ENCODE measurements around the gene SERPINA9. TPM values are rescaled to one million over a fixed set of nuclear protein-coding genes. Genes with fewer than 3 reads are reported as not detected.

SERPINA9 gene
- total RNA-seq, 4 donors from 2014 or later = not detected

- no peak overlapping the region for H3K27ac ChIP-seq
- no peaks in the 10 kb centered on the region for H3K4me1 ChIP-seq
- no peak for TF ChIP-seq EP300 (IDR thresholded peaks at IDR 0.05)
- no peak for TF ChIP-seq POLR2A (IDR thresholded peaks at IDR 0.05)
- TF ChIP-seq CTCF (IDR thresholded peaks at IDR 0.05) = no peak
- DNase-seq (ENCODE audit: low spot score in 2 of 2) = no peak
- WGBS, 2 donors = 78 to 81% methylated on average over 3 of the region's 3 CpGs
- no peak overlapping the region for H3K4me3 ChIP-seq
- H3K9me3 ChIP-seq = no peaks in the 10 kb centered on the region
- H3K27me3 ChIP-seq = no peaks in the 10 kb centered on the region
- no peaks in the 10 kb centered on the region for H3K36me3 ChIP-seq
Observed at GRCh38 chr14:94500264-94500663, 24.3 kb upstream of the SERPINA9 start.

- no peaks in the 10 kb centered on the region for H3K27me3 ChIP-seq
- no peaks in the 10 kb centered on the region for H3K36me3 ChIP-seq
- no peak for TF ChIP-seq CTCF (IDR thresholded peaks at IDR 0.05)
- no peak for TF ChIP-seq EP300 (IDR thresholded peaks at IDR 0.05)
- no peak overlapping the region for H3K27ac ChIP-seq
- DNase-seq (ENCODE audit: low spot score in 2 of 2) = no peak
- H3K4me3 ChIP-seq = no peak overlapping the region
- H3K9me3 ChIP-seq = no peaks in the 10 kb centered on the region
- H3K4me1 ChIP-seq = no peaks in the 10 kb centered on the region
- WGBS, 2 donors = 81 to 85% methylated on average over 2 of the region's 2 CpGs
Observed at GRCh38 chr14:94499673-94500072, 23.7 kb upstream of the SERPINA9 start.

- WGBS, 2 donors = 70 to 81% methylated on average over 3 of the region's 3 CpGs
- H3K4me3 ChIP-seq = no peak overlapping the region
- TF ChIP-seq CTCF (IDR thresholded peaks at IDR 0.05) (no peak), EP300 (IDR thresholded peaks at IDR 0.05) (no peak), POLR2A (IDR thresholded peaks at IDR 0.05) (no peak)
Observed at GRCh38 chr14:94498215-94498614, 22.2 kb upstream of the SERPINA9 start.

GRCh38 chr14:94494085-94494484 lies 18.1 kb upstream of the SERPINA9 start:
- no peaks in the 10 kb centered on the region for H3K4me1 ChIP-seq
- no peak for DNase-seq (ENCODE audit: low spot score in 2 of 2)
- H3K27me3 ChIP-seq = no peaks in the 10 kb centered on the region
- no peaks in the 10 kb centered on the region for H3K36me3 ChIP-seq
- H3K9me3 ChIP-seq = no peaks in the 10 kb centered on the region
- WGBS, 2 donors = 53 to 66% methylated on average over 4 of the region's 4 CpGs
- H3K4me3 ChIP-seq = no peak overlapping the region
- no peak for TF ChIP-seq EP300 (IDR thresholded peaks at IDR 0.05)
- no peak for TF ChIP-seq CTCF (IDR thresholded peaks at IDR 0.05)
- TF ChIP-seq POLR2A (IDR thresholded peaks at IDR 0.05) = no peak
- H3K27ac ChIP-seq = no peak overlapping the region

More at GRCh38 chr14:94498215-94498614, 22.2 kb upstream of the SERPINA9 start:
- H3K9me3 ChIP-seq = no peaks in the 10 kb centered on the region
- no peaks in the 10 kb centered on the region for H3K36me3 ChIP-seq
- DNase-seq (ENCODE audit: low spot score in 2 of 2) = no peak
- H3K4me1 ChIP-seq = no peaks in the 10 kb centered on the region
- H3K27me3 ChIP-seq = no peaks in the 10 kb centered on the region
- no peak overlapping the region for H3K27ac ChIP-seq

DNA sequence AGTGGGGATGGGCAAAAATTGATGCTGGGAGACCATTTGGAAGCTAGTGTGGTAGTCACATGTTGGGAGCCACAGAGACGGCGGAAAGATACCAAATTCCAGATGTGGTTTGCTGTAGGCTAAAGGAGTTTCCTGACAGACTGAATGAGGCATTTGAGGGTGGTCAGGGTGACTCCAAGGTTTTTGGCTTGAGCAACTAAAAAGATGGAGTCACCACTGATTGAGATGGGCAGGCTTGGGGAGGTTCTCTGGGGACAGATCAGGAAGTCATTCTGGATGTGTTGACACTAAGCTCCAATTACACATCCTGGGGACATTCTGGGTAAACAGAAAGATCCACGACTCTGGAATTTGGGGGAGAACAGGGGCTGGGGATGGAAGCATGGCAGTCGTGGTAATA lies 15.5 kb upstream of the SERPINA9 start:
- H3K9me3 ChIP-seq = no peaks in the 10 kb centered on the region
- peaks cover 0 to 14% of the 10 kb centered on the region in 2 donors for H3K27me3 ChIP-seq
- H3K4me1 ChIP-seq = peaks cover 0 to 5% (median under 1%) of the 10 kb centered on the region in 4 donors
- H3K27ac ChIP-seq = no peak overlapping the region
- no peaks in the 10 kb centered on the region for H3K36me3 ChIP-seq
- 51 to 54% methylated on average over 4 of the region's 4 CpGs for WGBS, 2 donors
- no peak overlapping the region for H3K4me3 ChIP-seq
- TF ChIP-seq POLR2A (IDR thresholded peaks at IDR 0.05) = no peak
- no peak for TF ChIP-seq CTCF (IDR thresholded peaks at IDR 0.05)
- no peak for TF ChIP-seq EP300 (IDR thresholded peaks at IDR 0.05)
- no peak for DNase-seq (ENCODE audit: low spot score in 2 of 2)

Measured in tibial nerve (tissue), 4 donors.